Right lobe of liver (tissue), 6 donors: Measurements from ENCODE around the gene SPOCD1. TPM values are rescaled to one million over a fixed set of nuclear protein-coding genes. Genes with fewer than 3 reads are reported as not detected.

Source experiments
- ATAC-seq, 4 donors: fragments of 200-7000 bp; cut with Tn5 transposase; one replicate each; pipeline ENCODE4 v1.9.1; 2020; ENCODE audit warnings: mild to moderate bottlenecking in 4 of 4, moderate library complexity in 4 of 4
- DNase-seq, 3 donors: peaks; one replicate each; pipeline ENCODE4 v3.0.0-alpha.2; 2020
- H3K27ac ChIP-seq, 3 donors: fragments of 200-600 bp; one replicate each; pipeline ENCODE4 v1.8.0; 2022
- H3K27me3 ChIP-seq, 2 donors: fragments of 200-600 bp; one replicate each; pipeline ENCODE4 v1.8.0; 2022
- H3K36me3 ChIP-seq, 4 donors: fragments of 200-600 bp; sonication (generic) in 1 of 4; one replicate each; pipeline versions ENCODE4 v1.5.1 to v1.8.0; 2017 to 2022; ENCODE audit warnings: control low read depth in 1 of 4
- H3K4me1 ChIP-seq, 4 donors: fragments of 200-600 bp; sonication (generic) in 1 of 4; one replicate each; pipeline versions ENCODE4 v1.5.1 to v1.8.0; 2017 to 2022; ENCODE audit warnings: control low read depth in 1 of 4
- H3K4me3 ChIP-seq, 3 donors: fragments of 200-600 bp; one replicate each; pipeline ENCODE4 v1.8.0; 2022
- H3K9me3 ChIP-seq, 4 donors: fragments of 200-600 bp; sonication (generic) in 1 of 4; one replicate each; pipeline versions ENCODE4 v1.5.1 to v1.8.0; 2017 to 2022; ENCODE audit warnings: control low read depth in 1 of 4
- POLR2A ChIP-seq: fragments of 450-650 bp; IDR thresholded peaks from one replicate; pipeline ENCODE4 v1.6.1; 2017; ENCODE audit warnings: antibody characterized with exemption, mild to moderate bottlenecking
- WGBS: methylation state at CpG from one replicate; pipeline ENCODE4 v1.1.6; 2018; ENCODE audit warnings: low coverage, low lambda C conversion rate; ENCODE audit not compliant: insufficient coverage; ENCODE audit errors: missing lambda C conversion rate; 5-methylcytosine and 5-hydroxymethylcytosine counted together
- intact Hi-C, 2 donors: fragments of 100-400 bp; cut with DNase I; formaldehyde crosslinking; loops; one replicate each; pipeline versions ENCODE4 v1.11.2 to v1.14.1; 2022
- total RNA-seq, 6 experiments: library from RNA; depleted of rRNA in 2 of 6; stranded (reverse); fragments of >200 nt in 2 of 6; fragmentation: NEBNext Ultra II Directional in 3 of 6; extraction: Animal tissue kit (Norgen Biotek cat#: 25700) in 3 of 6; gene quantifications; one replicate each; pipeline versions ENCODE4 v1.1.0 to v1.2.4, GENCODE V29; 2016 to 2023
- TF ChIP-seq, protein P1 (sequence below), 4 donors: fragments of 200-600 bp in 3 of 4; fragments of 450-650 bp in 1 of 4; IDR thresholded peaks; one replicate each; pipeline versions ENCODE4 v1.5.1 to v1.8.0; 2016 to 2022; ENCODE audit warnings: antibody characterized with exemption in 4 of 4, mild to moderate bottlenecking in 2 of 4
- donor health status: DM: no; HTN: yes; CAD: no.
- donor health status: DM: no; HTN: no; CAD: no.
- donor health status: DM: no; HTN: no; CAD: no.
- donor health status: DM: no; HTN: yes; CAD: no.
- donor health status: DM: no; HTN: yes; CAD: no.

SPOCD1 gene
- total RNA-seq, 6 experiments from 2014 or later: 0.15 to 0.74 (median 0.36) TPM; not detected in 2

DNA sequence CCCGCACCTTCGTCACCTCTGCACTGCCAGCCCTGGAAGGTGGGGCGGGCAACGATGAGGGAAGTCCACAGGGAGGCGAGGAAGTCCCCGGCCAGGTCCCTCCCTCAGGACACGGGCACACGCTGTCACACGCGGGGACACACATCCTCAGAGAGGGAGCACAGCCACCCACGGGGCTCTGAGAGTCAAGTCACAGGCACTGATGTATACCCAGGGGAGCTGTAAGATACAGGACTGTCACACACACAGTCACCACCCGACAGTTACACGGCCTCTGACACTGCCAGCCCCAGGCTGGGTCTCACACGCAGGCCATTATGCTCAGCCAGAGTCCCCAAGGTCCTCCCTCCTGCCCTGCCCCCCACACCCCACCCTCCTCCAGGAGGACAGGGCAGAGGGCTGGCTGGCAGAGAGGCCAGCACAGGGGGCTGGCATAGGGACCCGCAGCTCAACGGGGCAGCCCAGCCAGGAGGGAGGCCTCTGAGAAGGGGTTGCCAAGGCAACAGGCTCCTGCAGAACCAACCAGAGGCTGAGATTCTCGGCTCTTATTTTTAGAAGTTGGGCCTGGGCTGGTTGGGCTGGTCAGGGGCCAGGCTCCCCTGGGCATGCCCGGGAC lies 34.0 kb downstream of the SPOCD1 start:
- intact Hi-C loops: no loop called here
- Histone ChIP-seq H3K4me3 (no peak overlapping the region), H3K4me1 (no peaks in the 10 kb centered on the region), H3K27ac (no peak overlapping the region), H3K36me3 (no peaks in the 10 kb centered on the region), H3K27me3 (no peaks in the 10 kb centered on the region), H3K9me3 (no peaks in the 10 kb centered on the region)
- no CpG with 5 or more reads among the region's 18 CpGs for WGBS
- no peak for ATAC-seq
- no peak for DNase-seq
- TF ChIP-seq, protein P1, sequence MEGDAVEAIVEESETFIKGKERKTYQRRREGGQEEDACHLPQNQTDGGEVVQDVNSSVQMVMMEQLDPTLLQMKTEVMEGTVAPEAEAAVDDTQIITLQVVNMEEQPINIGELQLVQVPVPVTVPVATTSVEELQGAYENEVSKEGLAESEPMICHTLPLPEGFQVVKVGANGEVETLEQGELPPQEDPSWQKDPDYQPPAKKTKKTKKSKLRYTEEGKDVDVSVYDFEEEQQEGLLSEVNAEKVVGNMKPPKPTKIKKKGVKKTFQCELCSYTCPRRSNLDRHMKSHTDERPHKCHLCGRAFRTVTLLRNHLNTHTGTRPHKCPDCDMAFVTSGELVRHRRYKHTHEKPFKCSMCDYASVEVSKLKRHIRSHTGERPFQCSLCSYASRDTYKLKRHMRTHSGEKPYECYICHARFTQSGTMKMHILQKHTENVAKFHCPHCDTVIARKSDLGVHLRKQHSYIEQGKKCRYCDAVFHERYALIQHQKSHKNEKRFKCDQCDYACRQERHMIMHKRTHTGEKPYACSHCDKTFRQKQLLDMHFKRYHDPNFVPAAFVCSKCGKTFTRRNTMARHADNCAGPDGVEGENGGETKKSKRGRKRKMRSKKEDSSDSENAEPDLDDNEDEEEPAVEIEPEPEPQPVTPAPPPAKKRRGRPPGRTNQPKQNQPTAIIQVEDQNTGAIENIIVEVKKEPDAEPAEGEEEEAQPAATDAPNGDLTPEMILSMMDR (IDR thresholded peaks at IDR 0.05): no peak
- TF ChIP-seq POLR2A: no peak

DNA sequence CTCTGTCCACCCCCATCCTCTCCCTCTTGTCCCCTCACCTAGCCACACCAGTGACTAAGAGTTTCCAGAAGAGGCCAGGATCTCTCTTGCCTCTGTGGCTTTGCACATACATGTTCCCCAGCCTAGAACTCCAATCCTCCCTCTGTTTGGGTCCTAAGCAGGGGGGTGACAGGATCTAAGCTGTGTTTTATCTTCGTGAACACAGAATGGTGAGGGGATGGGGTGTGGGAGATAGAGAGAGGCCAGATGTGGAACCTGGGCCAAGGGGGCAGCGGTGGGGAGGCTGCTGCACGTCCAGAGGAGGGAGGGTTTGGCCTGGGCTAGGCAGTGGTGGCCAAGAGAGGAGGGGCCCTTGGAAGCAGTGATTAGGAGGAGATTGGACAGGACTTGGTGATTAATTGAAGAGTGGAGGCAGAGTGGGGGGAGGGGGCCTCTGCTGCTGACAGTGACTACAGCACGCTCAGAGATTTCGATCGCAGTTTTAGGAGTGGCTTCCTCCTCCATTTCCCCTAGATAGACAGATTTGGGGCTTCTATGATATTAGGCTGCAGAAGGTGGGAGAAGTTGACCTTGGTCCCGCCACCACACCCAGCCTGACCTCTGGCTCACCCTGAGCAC lies 34.6 kb downstream of the SPOCD1 start:
- no peaks in the 10 kb centered on the region for H3K4me1 ChIP-seq
- no peaks in the 10 kb centered on the region for H3K36me3 ChIP-seq
- WGBS: 57% methylated on average over 5 of the region's 7 CpGs
- H3K4me3 ChIP-seq: no peak overlapping the region
- no peak for DNase-seq
- ATAC-seq: no peak
- TF ChIP-seq, protein P1 (IDR thresholded peaks at IDR 0.05): no peak
- no peak for TF ChIP-seq POLR2A
- intact Hi-C loops: no loop called here
- H3K27me3 ChIP-seq: no peaks in the 10 kb centered on the region
- no peak overlapping the region for H3K27ac ChIP-seq
- no peaks in the 10 kb centered on the region for H3K9me3 ChIP-seq

DNA sequence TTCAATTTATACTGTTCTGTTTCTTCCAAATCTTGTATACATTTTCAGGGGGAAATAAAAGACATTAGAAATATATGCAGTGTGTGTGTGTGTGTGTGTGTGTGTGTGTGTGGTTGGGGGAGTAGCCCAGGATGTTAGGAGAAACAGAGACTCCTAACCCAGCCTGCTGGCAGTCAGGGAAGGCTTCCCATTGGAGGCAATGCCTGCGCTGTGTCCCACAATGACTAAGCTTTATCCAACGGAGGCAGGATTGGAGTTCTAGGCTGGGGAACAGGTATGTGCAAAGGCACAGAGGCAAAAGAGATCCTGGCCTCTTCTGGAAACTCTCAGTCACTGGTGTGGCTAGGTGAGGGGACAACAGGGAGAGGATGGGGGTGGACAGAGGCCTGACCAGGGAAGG lies 35.2 kb downstream of the SPOCD1 start:
- Histone ChIP-seq H3K27ac (no peak overlapping the region), H3K27me3 (no peaks in the 10 kb centered on the region), H3K4me1 (no peaks in the 10 kb centered on the region), H3K36me3 (no peaks in the 10 kb centered on the region), H3K9me3 (no peaks in the 10 kb centered on the region), H3K4me3 (no peak overlapping the region)
- no peak for DNase-seq
- intact Hi-C loops: no loop called here
- no peak for ATAC-seq
- WGBS: 64% methylated on average over 2 of the region's 2 CpGs
- TF ChIP-seq POLR2A: no peak
- TF ChIP-seq, protein P1 (IDR thresholded peaks at IDR 0.05): no peak

DNA sequence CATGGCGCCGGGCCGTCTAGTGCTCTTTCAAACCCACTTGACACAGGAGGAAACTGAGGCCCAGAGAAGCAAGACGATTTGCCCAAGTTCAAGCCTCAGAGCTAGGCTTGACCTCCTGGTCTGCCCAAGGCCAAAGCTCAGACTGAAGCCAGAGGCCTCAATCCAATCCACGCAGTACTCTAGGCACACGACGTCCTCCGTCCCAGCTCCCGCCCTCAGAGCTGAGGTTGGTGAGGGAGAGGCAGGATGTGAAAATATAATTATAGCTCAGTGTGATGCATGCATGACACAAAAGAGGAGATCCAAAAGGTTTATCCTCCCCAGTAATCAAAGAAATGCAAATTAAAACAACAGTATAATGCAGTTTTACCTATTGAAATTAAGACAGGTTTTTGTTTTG lies 36.1 kb downstream of the SPOCD1 start:
- Histone ChIP-seq H3K27me3 (no peaks in the 10 kb centered on the region), H3K9me3 (no peaks in the 10 kb centered on the region), H3K27ac (no peak overlapping the region), H3K4me1 (no peaks in the 10 kb centered on the region), H3K4me3 (no peak overlapping the region), H3K36me3 (no peaks in the 10 kb centered on the region)
- ATAC-seq (no peak), DNase-seq (no peak)
- intact Hi-C loops: no loop called here
- WGBS: 79% methylated on average over 7 of the region's 9 CpGs
- TF ChIP-seq, protein P1 (IDR thresholded peaks at IDR 0.05): no peak
- no peak for TF ChIP-seq POLR2A
